HepG2 (cell line): ENCODE measurements around the gene SCAPER. TPM values are rescaled to one million over a fixed set of nuclear protein-coding genes. Genes with fewer than 3 reads are reported as not detected.

Experiments used
- ATAC-seq: fragments of 200-7000 bp; cut with Tn5 transposase; 3 replicates; pipeline ENCODE4 v1.9.1; 2020; ENCODE audit warnings: mild to moderate bottlenecking, moderate library complexity
- BruUV-seq: library from RNA; stranded (reverse); fragments of 400-500 nt; replicated peaks from 2 replicates; lab custom pipeline; 2021; lab: Mats Ljungman, UMichigan
- CTCF ChIA-PET: fragments of 300-600 bp; formaldehyde crosslinking; extraction: SDS; loops from one replicate; lab custom pipeline; 2021; ENCODE audit warnings: low total read pairs, inconsistent platforms, low intra/inter-chr PET ratio; lab: Yijun Ruan, JAX
- POLR2A ChIA-PET: fragments of 350-600 bp; sonication (Branson Sonifier 250); formaldehyde crosslinking; loops from one replicate; lab custom pipeline; 2020; ENCODE audit warnings: antibody characterized with exemption, inconsistent platforms; lab: Yijun Ruan, JAX
- DNase-seq: peaks from one replicate; pipeline ENCODE4 v3.0.0-alpha.2; 2015; ENCODE audit warnings: low spot score
- FAIRE-seq: peaks from 3 replicates; lab custom pipeline; 2011; peaks lifted over from hg19 to GRCh38; lab: Jason Lieb, UNC
- H2AFZ ChIP-seq: one replicate; pipeline ENCODE4 v1.6.1; 2011; ENCODE audit warnings: low read length, inconsistent platforms
- H3K27ac ChIP-seq: fragments of 300-600 bp; 3 replicates; pipeline ENCODE4 v1.8.0; 2011; ENCODE audit warnings: mixed run types, mild to moderate bottlenecking, mixed read lengths, low read length, inconsistent platforms; ENCODE audit not compliant: insufficient read depth; ENCODE audit errors: extremely low read length
- H3K27me3 ChIP-seq, 2 experiments: fragments of 200-600 bp in 1 of 2; 2 replicates in 1 of 2; 3 replicates in 1 of 2; pipeline versions ENCODE4 v1.6.0 to v1.8.0; 2011; ENCODE audit warnings: low read length in 2 of 2, mild to moderate bottlenecking in 2 of 2, moderate library complexity in 2 of 2, inconsistent platforms in 1 of 2; ENCODE audit not compliant: insufficient read depth in 2 of 2, control insufficient read depth in 1 of 2
- H3K36me3 ChIP-seq, 2 experiments: fragments of 200-600 bp in 1 of 2; replicated peaks in 1 of 2; 2 replicates in 1 of 2; 3 replicates in 1 of 2; pipeline versions ENCODE4 v1.5.1 to v1.8.0; 2011; ENCODE audit warnings: low read length in 2 of 2, inconsistent platforms in 1 of 2; ENCODE audit not compliant: insufficient read depth in 2 of 2, control insufficient read depth in 1 of 2
- H3K4me1 ChIP-seq: 2 replicates; pipeline ENCODE4 v1.5.1; 2012; ENCODE audit warnings: low read length, inconsistent platforms; ENCODE audit not compliant: insufficient read depth
- H3K4me2 ChIP-seq: 2 replicates; pipeline ENCODE4 v1.6.0; 2011; ENCODE audit warnings: low read depth, low read length, inconsistent platforms
- H3K4me3 ChIP-seq, 3 experiments: fragments of 200-600 bp in 1 of 3; sonication (generic), shearing (Covaris generic) in 1 of 3; replicated peaks in 1 of 3; 2 replicates each; pipeline ENCODE4 v1.5.1; 2011 to 2016; ENCODE audit warnings: low read length in 3 of 3, inconsistent platforms in 2 of 3, low read depth in 2 of 3, mild to moderate bottlenecking in 2 of 3, control low read depth in 1 of 3, mixed read lengths in 1 of 3; ENCODE audit not compliant: insufficient read depth in 1 of 3
- H3K79me2 ChIP-seq: one replicate; pipeline ENCODE4 v1.6.1; 2011; ENCODE audit warnings: low read length, inconsistent platforms; ENCODE audit not compliant: insufficient read depth
- H3K9ac ChIP-seq: 2 replicates; pipeline ENCODE4 v1.6.0; 2011; ENCODE audit warnings: mild to moderate bottlenecking, low read depth, low read length, inconsistent platforms; ENCODE audit not compliant: insufficient read depth
- H3K9me3 ChIP-seq: 2 replicates; pipeline ENCODE4 v1.5.1; 2012; ENCODE audit warnings: mild to moderate bottlenecking, low read length
- H4K20me1 ChIP-seq: 2 replicates; pipeline ENCODE4 v1.6.0; 2011; ENCODE audit warnings: inconsistent platforms, mild to moderate bottlenecking, low read length, moderate library complexity; ENCODE audit not compliant: insufficient read depth
- GMEB1 ChIP-seq: sonication (generic); formaldehyde crosslinking; IDR thresholded peaks from 2 replicates; pipeline ENCODE4 v1.5.1; 2020; ENCODE audit warnings: missing genetic modification reagents, mild to moderate bottlenecking, borderline replicate concordance
- MED8 ChIP-seq: sonication (generic); formaldehyde crosslinking; IDR thresholded peaks from 2 replicates; pipeline ENCODE4 v1.8.1; 2023; ENCODE audit warnings: mild to moderate bottlenecking, missing genetic modification reagents; ENCODE audit not compliant: insufficient replicate concordance
- MTA1 ChIP-seq: sonication (generic); formaldehyde crosslinking; IDR thresholded peaks from 2 replicates; pipeline ENCODE4 v1.4.0; 2020; ENCODE audit warnings: missing genetic modification reagents, mild to moderate bottlenecking, borderline replicate concordance
- NAIF1 ChIP-seq: sonication (generic); formaldehyde crosslinking; IDR thresholded peaks from 2 replicates; pipeline ENCODE4 v1.5.0; 2020; ENCODE audit warnings: mild to moderate bottlenecking, missing genetic modification reagents, borderline replicate concordance
- NCOA5 ChIP-seq: sonication (generic); formaldehyde crosslinking; IDR thresholded peaks from 2 replicates; pipeline ENCODE4 v1.4.0; 2020; ENCODE audit warnings: missing genetic modification reagents
- RBM22 ChIP-seq: fragments of 200-400 bp; formaldehyde crosslinking; optimal IDR thresholded peaks from 2 replicates; pipeline ENCODE3; 2017; ENCODE audit warnings: mild to moderate bottlenecking, low read length, moderate library complexity
- SMAD1 ChIP-seq: sonication (generic); formaldehyde crosslinking; IDR thresholded peaks from 2 replicates; pipeline ENCODE4 v1.4.0; 2020; ENCODE audit warnings: missing genetic modification reagents, low read depth, mild to moderate bottlenecking, borderline replicate concordance
- ZNF101 ChIP-seq: sonication (generic); formaldehyde crosslinking; IDR thresholded peaks from 2 replicates; pipeline ENCODE4 v1.4.0; 2020; ENCODE audit warnings: mild to moderate bottlenecking, low read depth, missing genetic modification reagents, borderline replicate concordance
- ZNF30 ChIP-seq: sonication (generic); formaldehyde crosslinking; IDR thresholded peaks from 2 replicates; pipeline ENCODE4 v1.5.0; 2020; ENCODE audit warnings: mild to moderate bottlenecking, missing genetic modification reagents
- ZNF496 ChIP-seq: sonication (generic); formaldehyde crosslinking; IDR thresholded peaks from 2 replicates; pipeline ENCODE4 v1.8.1; 2023; ENCODE audit warnings: mild to moderate bottlenecking, moderate library complexity, missing genetic modification reagents; ENCODE audit not compliant: insufficient replicate concordance
- ZNF761 ChIP-seq: sonication (generic); formaldehyde crosslinking; conservative IDR thresholded peaks from 2 replicates; pipeline ENCODE4 v1.4.0; 2020; ENCODE audit warnings: mild to moderate bottlenecking, missing genetic modification reagents
- WGBS: methylation state at CpG from one replicate; pipeline ENCODE4 v1.1.6; 2017; ENCODE audit warnings: low lambda C conversion rate; 5-methylcytosine and 5-hydroxymethylcytosine counted together
- in situ Hi-C: cut with HindIII; loops from 2 replicates; pipeline ENCODE4 v1.10.0; 2017; ENCODE audit warnings: low pct_unique_long_range_greater_than_20kb; ENCODE audit not compliant: extremely low pct_ligation_motif_present
- intact Hi-C: fragments of 100-400 bp; cut with micrococcal nuclease; formaldehyde crosslinking; loops from one replicate; pipeline ENCODE4 v1.10.0; 2022; ENCODE audit not compliant: unreplicated experiment
- polyA plus RNA-seq, 8 experiments: library from polyadenylated mRNA; depleted of rRNA in 3 of 8; stranded (reverse) in 7 of 8; unstranded in 1 of 8; fragments of >200 nt; fragmentation: Illumina TruSeq in 4 of 8; extraction: Trizol in 4 of 8; gene quantifications; 2 replicates each; pipeline versions ENCODE4 v1.2.1 to v1.2.3, GENCODE V29; 2011 to 2016; ENCODE audit warnings: low read depth in 4 of 8, missing spikeins in 1 of 8, mixed read lengths in 1 of 8; ENCODE audit not compliant: insufficient read depth in 1 of 8
- total RNA-seq, 5 experiments: library from RNA; depleted of rRNA; stranded (reverse); fragments of >200 nt; fragmentation: Illumina TruSeq; extraction: Trizol; gene quantifications; 2 replicates each; pipeline ENCODE4 v1.2.3, GENCODE V29; 2016; ENCODE audit warnings: low read depth in 1 of 5

The SCAPER gene
- total and polyA plus RNA-seq, 2 of the 13 experiments (the other 11 are each of a cell fraction or from before 2014, with no cell fraction given) = 4.3 to 10.5 TPM

GRCh38 chr15:76664411-76664810, 240.7 kb downstream of the SCAPER start:
- H3K4me3 ChIP-seq = no peak overlapping the region
- TF ChIP-seq GMEB1 (CRISPR knock-in tag) (no peak), NAIF1 (CRISPR knock-in tag) (no peak), RBM22 (no peak), SMAD1 (CRISPR knock-in tag) (no peak), ZNF496 (CRISPR knock-in tag) (no peak), ZNF30 (CRISPR knock-in tag) (no peak), NCOA5 (no peak), MED8 (no peak), ZNF761 (no peak), ZNF101 (CRISPR knock-in tag) (no peak), MTA1 (CRISPR knock-in tag) (no peak)
- intact Hi-C loops = no loop called here
- no peak overlapping the region for H2AFZ ChIP-seq
- in situ Hi-C loops = no loop called here
- ChIA-PET POLR2A (no interaction called here), CTCF (no interaction called here)
- no peak for FAIRE-seq
- H3K4me1 ChIP-seq = no peaks in the 10 kb centered on the region
- H3K27me3 ChIP-seq = no peaks in the 10 kb centered on the region
- no peak for DNase-seq
- no peak overlapping the region for H3K4me2 ChIP-seq
- no peaks in the 10 kb centered on the region for H3K79me2 ChIP-seq
- BruUV-seq = no TSS peak
- H4K20me1 ChIP-seq = no peaks in the 10 kb centered on the region
- H3K9ac ChIP-seq = no peak overlapping the region
- ATAC-seq = no peak
- H3K27ac ChIP-seq = no peak overlapping the region
- H3K9me3 ChIP-seq = no peaks in the 10 kb centered on the region
- H3K36me3 ChIP-seq = no peaks in the 10 kb centered on the region
- 98% methylated on average over 2 of the region's 2 CpGs for WGBS
